ENCODE results near the gene GLRA2.

The GLRA2 gene

DNA sequence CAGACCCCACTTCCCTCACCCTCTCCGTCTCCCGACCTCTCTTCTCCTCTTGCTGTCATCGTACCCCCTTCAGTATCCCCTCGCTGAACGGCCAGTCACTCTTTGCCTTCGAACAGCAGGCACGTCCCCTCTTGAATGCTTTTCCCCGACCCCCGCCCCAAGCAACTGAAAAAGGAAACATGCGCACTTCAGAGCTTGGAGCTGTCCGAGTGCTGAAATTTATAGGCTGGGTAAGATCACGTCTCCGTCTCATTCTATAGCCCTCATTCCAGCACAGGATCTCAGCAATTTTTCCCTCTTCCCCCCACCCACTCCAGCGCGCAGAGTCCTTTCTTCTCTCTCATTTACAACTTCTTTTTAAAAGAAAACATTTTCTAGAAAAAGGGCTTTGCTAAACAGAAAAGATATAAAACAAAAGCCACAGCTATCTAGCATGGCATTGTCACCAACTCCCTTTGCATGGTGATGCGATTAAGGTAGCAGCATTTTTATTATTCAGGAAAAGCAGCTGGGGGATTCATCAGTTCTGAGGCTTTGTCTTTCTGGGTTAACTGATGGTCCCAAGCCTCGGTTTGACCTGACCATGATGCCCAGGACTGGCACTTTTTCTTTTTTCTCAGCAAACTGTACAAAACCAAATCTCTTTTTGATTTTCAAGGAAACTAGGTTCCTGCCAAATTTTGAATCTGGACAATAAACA, at the start of gene GLRA2:
Gene GLRA2, plus strand, starts transcription at position 247 of the 700 bp plus-strand sequence. CDS start 522 bp downstream, outside the sequence.
- no peak for FAIRE-seq

DNA sequence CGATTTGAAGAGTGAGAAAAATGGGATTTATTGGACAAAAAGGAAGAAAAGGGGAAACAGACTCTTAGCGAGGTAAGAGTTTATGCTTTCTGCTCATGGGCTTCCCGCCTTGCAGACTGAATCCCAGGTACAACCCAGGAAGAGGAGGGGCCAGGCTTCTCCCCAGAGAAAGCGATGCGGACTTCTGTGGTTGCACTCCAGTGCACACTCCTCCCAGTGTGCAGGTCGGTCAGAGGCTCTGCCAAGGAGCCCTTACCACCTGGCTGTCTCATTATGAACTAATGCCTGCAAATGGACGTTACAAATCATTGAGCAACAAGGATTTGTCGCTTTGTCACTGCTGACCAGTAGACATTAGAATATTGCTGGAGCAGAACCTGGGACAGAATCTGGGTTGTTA, 39.9 kb upstream of the GLRA2 start:
- FAIRE-seq: no peak

- FAIRE-seq: no peak
Measured at GRCh38 chrX:14491689-14492088, 37.6 kb upstream of the GLRA2 start.

- no peak for FAIRE-seq
Measured at GRCh38 chrX:14496674-14497073, 32.7 kb upstream of the GLRA2 start.

GRCh38 chrX:14497184-14497666, 32.1 kb upstream of the GLRA2 start:
- FAIRE-seq: no peak

- FAIRE-seq: no peak
Measured at GRCh38 chrX:14501327-14501726, 28.0 kb upstream of the GLRA2 start.

GRCh38 chrX:14504960-14505538, 24.3 kb upstream of the GLRA2 start:
- no peak for FAIRE-seq

GRCh38 chrX:14505648-14506047, 23.7 kb upstream of the GLRA2 start:
- FAIRE-seq: no peak

DNA sequence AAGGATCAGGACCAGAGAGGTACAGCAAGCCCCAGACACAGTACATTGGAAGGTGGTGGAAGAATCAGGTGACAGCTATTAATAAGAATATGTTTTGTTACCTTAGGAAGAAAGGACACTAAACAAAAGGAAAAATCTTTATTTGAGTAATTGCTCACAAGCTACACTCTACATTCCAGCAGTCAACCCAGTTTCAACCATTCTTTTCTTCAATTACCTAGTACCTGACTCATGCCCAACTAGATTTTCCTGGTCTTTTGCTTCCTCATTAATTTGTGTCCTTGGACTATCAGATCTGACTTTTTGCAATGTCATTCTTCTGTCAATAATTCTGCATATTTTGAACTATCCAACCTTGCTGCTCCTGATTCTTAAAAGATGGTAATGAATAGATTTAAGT, 22.5 kb upstream of the GLRA2 start:
- FAIRE-seq: no peak

DNA sequence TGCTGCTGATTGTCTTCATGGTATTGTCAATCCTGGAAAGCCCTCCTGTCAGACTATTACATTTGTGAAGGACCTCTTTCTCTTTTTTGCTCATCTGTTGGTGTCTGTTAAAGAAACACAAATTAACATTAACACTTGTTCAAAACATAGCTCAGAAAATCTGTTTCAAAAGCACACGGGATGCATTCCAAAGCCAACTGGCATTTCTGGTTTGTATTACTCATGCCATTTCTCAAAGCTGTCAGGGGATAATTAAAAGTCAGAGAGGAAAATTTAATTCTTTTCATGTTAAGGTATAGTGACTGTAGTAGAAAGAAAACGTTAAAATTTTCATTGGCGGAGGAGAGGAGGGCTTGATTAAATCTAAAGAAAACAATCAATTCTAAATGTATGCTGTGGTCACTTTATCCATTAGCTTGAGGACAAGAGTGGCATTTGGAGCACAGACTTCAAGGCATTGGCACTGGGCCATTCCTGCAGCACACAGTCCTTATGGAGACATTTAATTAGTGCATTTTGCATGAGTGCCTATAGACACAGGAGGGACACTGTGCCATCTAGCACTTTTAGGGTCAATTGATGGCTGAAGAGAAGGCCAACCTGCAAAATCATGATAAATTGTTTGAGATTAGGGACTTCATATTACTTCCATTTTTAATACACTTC, 21.2 kb upstream of the GLRA2 start:
- no peak for FAIRE-seq

DNA sequence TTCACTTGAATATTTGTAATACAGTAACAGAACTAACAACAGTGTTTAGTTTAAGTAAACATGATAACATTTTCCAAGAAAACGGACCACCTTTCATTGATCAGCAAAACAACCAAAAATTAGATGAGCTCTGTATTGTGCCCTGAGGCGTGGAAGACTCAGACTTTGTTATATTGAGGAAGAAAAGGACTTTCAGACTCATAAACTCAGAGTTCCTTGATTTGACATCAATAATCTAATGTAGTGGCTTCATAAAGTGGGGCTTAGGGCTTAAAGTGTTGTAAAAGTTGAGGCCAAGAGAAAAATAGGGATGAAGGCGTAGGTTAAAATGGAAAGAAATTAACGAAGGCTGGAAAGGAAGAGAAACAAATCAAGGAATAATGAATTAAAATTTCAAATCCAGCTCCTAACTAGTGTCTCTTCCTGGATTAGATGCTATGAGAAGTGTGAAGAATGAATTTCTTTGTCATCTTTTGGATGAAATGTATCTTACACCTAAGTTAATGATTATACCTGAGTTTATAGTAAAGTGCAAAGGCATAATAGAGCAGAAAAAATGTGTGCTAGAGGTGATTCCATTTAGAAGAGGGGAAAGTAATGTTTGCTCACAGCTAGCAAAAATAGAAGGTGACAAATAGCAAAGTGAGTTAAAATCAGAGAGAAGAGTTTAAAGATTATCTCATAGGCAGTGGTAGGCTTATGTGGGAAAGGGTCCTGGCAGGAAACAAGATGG, 19.8 kb upstream of the GLRA2 start:
- no peak for FAIRE-seq

GRCh38 chrX:14528629-14529289, 577 bp upstream of the GLRA2 start:
- peak; percentile 17 for FAIRE-seq

- FAIRE-seq: no peak
Measured at GRCh38 chrX:14533867-14534266, 4.5 kb downstream of the GLRA2 start.

GRCh38 chrX:14546190-14546589, 16.9 kb downstream of the GLRA2 start:
- no peak for FAIRE-seq

DNA sequence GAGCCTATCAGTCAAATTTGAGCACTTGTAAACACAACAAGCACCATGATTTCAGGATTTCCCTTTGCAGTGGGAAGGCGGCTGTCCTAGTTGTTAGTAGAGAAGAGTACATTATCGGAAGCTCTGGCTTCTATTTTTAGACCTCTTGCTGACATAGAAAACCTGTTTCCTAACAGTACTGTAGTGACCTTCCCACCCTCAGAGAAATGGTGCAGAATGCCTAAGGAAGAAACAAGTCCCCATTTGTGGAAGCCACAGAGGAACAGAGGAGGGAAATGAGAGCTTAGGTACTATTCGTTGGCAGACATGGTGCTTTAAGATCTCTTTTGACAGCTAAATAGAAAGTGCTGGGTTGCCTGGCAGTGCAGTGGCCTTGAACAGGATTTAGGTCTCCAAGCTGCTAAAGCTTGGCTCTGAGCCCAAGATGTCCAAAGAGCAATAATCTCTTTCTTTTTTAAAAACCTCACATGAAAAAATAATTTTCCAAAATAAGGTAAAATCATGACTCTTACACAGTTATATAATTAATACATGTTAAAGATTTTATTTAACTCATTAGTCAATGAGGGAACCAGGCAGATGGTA, 24.9 kb downstream of the GLRA2 start:
- no peak for FAIRE-seq

DNA sequence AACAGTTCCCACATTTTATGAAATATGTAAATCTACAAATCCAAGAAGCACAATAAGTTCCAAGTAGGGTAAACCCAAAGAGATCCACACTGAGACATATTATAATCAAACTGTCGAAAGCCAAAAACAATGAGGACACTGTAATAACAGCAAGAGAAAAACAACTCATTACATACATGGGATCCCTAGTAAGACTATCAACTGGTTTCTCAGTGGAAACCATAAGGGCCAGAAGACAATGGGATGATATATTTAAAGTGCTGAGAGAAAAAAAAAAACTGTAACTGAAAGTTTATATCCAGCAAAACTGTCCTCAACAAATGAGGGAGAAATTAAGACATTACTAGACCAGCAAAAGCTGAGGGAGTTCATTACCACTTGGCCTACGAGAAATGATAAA, 34.7 kb downstream of the GLRA2 start:
- FAIRE-seq: no peak

DNA sequence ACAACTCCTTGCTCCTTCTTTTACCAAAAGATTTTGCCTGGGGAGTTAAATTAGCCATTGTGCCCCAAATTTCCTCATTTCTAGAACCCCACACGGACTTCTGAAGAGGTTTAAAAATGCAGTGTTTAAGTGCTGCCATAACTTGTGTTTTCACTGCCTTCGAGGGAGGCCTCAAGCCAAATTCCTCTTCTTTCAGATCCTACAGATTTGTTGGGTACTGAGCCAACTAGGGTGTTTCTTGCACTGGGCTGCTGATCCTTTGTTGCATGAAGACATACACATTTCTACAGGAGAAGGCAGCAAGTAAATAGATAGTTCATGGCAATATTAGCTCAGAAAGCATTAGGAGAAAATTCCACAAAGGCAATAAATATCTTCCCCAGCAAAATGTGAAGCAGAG, 43.8 kb downstream of the GLRA2 start:
- no peak for FAIRE-seq

- no peak for FAIRE-seq
Measured at GRCh38 chrX:14581081-14581480, 51.7 kb downstream of the GLRA2 start.

GRCh38 chrX:14584548-14584947, 55.2 kb downstream of the GLRA2 start:
- FAIRE-seq: no peak

DNA sequence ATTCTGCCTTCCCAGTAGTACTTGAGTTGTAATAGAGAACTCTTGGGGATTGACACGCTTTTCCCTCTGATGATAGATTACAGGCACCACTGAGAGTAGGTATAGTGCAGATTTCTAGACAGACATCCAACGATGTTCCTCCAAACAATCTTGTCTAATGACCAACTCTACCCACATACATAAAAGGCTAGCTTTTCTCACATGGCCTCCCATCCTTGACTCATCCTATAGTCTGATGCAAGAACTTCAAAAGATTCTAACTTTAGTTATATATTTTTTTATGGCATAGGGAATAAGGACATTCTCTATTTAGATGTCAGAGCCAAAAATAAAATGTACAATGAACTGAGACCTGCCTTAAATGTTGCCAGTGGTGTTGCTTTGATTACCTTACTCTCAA, 60.9 kb downstream of the GLRA2 start:
- no peak for FAIRE-seq

DNA sequence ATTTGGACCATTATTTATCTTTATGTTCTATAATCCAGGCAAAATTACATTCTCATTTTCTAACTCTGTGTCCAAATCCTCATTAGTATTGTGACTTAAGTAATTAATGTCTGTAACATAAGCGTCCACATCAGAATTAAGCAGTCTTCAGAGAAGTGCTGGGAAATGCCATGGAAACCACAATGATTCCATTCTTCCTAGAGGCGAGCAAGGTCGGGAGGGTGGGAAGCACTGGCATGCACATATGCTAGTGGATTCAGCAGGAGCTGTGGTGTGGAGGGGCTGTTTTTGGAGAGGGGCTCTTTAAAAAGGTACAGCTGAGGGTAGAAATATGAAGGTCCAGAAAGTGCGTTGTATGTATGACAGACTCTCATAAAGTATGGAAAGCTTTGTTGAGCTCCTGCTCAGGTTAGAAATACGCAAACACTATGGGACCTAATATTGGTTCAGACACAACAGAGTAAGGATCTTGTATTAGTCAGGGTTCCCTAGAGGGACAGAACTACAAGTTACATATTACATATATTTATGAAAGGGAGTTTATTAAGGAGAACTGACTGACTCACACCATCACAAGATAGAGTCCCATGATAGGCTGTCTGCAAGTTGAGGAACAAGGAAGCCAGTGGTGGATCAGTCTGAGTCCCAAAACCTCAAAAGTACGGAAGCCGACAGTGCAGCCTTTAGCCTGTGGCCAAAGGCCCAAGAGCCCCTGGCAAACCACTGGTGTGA, 61.5 kb downstream of the GLRA2 start:
- FAIRE-seq: no peak

- FAIRE-seq: no peak
Measured at GRCh38 chrX:14591976-14592375, 62.6 kb downstream of the GLRA2 start.
